ENCODE measurements around the gene SGO1.
A peak's percentile ranks its signal among the peaks of the same experiment; 100 is the strongest.

The SGO1 gene

DNA sequence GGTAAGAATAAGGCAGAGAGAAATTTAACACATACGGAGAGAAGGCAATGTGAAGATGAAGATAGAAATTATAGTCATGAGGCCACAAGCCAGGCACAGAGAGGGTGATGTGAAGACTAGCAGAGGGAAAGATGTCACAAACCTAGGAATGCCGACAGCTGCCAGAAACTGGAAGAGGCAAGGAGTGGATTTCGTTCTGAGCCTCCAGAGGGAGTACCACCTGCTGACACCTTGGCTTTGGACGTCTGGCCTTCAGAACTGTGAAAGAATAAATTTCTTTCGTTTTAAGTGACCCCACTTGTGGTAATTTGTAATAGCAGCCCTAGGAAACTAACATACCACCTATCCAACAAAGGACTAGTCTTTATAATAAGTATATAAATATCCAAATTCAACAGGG lies 5.0 kb upstream of the SGO1 start:
- H3K27ac Mint-ChIP-seq, result no peak overlapping the region
- no peaks in the 10 kb centered on the region for H3K36me3 Mint-ChIP-seq
- CTCF ChIA-PET, result no interaction called here
- DNase-seq, result no peak
- no peak overlapping the region for H3K4me3 Mint-ChIP-seq
- peaks cover 9% of the 10 kb centered on the region for H3K4me1 Mint-ChIP-seq
- peaks cover 4% of the 10 kb centered on the region for H3K27me3 Mint-ChIP-seq
- no peaks in the 10 kb centered on the region for H3K9me3 Mint-ChIP-seq

DNA sequence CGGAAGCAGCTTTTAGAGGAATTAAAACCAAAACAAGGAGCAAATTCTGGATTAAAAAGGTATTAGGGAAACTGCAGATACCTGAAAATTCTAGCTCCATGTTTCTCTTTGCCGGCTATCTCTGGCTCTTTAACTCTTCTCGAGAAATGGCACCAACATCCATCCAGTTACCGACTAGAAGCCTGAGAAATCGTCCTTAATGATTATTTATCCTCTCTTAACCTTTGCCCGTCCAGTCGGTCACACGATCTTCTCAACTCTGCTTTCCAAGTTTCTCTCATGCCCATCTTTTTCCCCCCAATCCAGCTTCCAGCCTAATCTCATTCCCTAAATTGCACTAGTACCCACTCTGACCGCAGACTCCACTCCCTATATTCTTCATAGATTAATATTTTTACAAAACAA lies 596 bp upstream of the SGO1 start:
- Mint-ChIP-seq H3K36me3 (peaks cover 15% of the 10 kb centered on the region), H3K4me3 (no peak overlapping the region)
- CTCF ChIA-PET, result interaction anchor here (1.0 kb wide), 1 partner anchor 145 kb away, joined by 6 read pairs; no protein-coding TSS in a partner anchor

DNA sequence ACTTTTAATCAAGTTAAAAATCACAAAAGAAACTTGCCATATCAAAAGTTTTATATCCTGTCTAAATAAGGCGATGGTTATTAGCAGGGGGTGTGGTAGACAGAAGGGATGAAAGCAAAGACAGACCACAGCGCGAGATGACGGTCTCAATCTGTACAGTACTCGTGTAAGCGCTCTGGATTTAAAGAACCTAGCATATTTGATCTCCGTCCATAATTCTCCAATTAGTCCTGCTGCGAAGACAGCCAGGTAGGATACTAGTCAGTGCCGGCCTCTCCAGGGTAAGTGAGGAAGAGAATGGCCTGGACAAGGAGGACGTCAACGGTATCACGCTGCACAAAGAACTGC lies 701 bp downstream of the SGO1 start:
- CTCF ChIA-PET, result no interaction called here
- no peaks in the 10 kb centered on the region for H3K27me3 Mint-ChIP-seq
- H3K36me3 Mint-ChIP-seq, result peaks cover 23% of the 10 kb centered on the region
- no peak overlapping the region for H3K4me3 Mint-ChIP-seq
- no peaks in the 10 kb centered on the region for H3K9me3 Mint-ChIP-seq
- peak; percentile 40 for DNase-seq
- no peak overlapping the region for H3K27ac Mint-ChIP-seq
- peaks cover 27% of the 10 kb centered on the region for H3K4me1 Mint-ChIP-seq

More for the DNA sequence above, 596 bp upstream of the SGO1 start:
- no peak for DNase-seq
- H3K27me3 Mint-ChIP-seq, result no peaks in the 10 kb centered on the region
- H3K9me3 Mint-ChIP-seq, result no peaks in the 10 kb centered on the region
- no peak overlapping the region for H3K27ac Mint-ChIP-seq
- peaks cover 25% of the 10 kb centered on the region for H3K4me1 Mint-ChIP-seq

DNA sequence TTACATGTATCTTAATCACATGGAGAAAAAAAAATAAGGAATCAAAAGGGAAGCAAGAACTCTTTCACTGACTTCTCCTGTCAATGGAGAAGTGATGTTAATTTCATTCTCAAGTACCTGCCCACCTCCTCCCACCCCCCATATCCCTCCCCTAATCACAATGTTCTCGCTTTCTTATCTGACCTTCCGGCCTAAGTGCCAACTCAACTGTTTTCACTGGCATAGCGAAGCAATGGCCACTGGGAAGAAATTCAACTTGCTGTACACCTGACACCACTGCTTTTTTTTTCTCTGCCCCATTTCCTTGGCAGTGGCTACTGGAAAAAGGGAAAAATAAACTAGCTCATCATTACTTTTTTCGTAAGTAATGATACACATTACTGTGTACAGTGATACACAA lies 3.8 kb downstream of the SGO1 start:
- DNase-seq, result no peak
- Mint-ChIP-seq H3K4me3 (no peak overlapping the region), H3K9me3 (no peaks in the 10 kb centered on the region), H3K27me3 (no peaks in the 10 kb centered on the region), H3K27ac (no peak overlapping the region), H3K36me3 (peaks cover 49% of the 10 kb centered on the region), H3K4me1 (peaks cover 29% of the 10 kb centered on the region)
- CTCF ChIA-PET, result no interaction called here

DNA sequence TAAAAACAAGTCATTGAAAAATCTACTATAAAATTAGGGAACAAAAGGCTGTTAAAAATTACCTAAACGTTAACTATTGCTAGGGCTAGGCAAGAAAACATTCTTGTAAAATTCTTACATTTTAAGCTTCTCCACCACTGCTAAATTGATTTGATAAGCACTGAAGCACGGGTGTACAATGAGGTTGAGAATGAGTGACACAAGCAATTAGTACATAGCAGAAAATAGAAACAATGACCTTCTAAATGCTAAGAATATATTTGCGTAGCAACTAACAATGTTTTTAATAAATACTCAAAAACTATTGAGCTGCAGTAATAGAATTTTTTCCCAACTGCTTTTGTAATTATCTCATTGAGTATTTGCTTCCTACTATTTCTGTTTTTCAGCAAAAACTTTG lies 4.7 kb downstream of the SGO1 start:
- no peak overlapping the region for H3K4me3 Mint-ChIP-seq
- CTCF ChIA-PET, result no interaction called here
- no peak for DNase-seq
- H3K27ac Mint-ChIP-seq, result no peak overlapping the region
- peaks cover 49% of the 10 kb centered on the region for H3K36me3 Mint-ChIP-seq
- no peaks in the 10 kb centered on the region for H3K27me3 Mint-ChIP-seq
- no peaks in the 10 kb centered on the region for H3K9me3 Mint-ChIP-seq
- H3K4me1 Mint-ChIP-seq, result peaks cover 29% of the 10 kb centered on the region

DNA sequence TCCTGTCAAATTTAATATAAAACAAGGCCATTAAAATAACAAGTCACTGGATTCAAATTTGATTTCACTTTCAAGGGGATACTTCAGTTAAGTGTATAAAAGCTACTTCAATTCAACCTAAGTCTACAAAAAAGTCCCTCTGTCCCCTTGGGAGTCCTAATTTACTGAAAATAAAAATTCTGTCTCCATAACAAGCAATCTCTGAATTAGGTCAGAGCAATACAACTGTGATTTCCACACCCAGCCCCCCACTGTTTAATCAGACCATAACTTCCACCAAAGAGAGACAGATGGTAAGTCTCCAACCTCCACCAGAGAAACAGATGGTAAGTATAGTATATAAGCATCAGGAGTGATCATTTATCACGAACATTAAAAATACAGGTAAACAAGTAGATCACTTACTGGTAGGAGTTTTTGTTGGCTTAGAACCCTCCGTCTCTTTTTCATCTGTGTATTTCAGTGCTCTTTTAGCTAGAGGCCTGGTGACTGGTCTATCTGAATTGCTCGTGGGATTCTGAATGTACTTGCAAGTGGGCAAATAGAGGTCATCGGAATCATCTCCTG lies 12.1 kb downstream of the SGO1 start:
- Mint-ChIP-seq H3K36me3 (peaks cover 53% of the 10 kb centered on the region), H3K27ac (no peak overlapping the region), H3K27me3 (no peaks in the 10 kb centered on the region), H3K4me3 (no peak overlapping the region), H3K4me1 (peaks cover 7% of the 10 kb centered on the region), H3K9me3 (no peaks in the 10 kb centered on the region)
- CTCF ChIA-PET, result no interaction called here
- no peak for DNase-seq

DNA sequence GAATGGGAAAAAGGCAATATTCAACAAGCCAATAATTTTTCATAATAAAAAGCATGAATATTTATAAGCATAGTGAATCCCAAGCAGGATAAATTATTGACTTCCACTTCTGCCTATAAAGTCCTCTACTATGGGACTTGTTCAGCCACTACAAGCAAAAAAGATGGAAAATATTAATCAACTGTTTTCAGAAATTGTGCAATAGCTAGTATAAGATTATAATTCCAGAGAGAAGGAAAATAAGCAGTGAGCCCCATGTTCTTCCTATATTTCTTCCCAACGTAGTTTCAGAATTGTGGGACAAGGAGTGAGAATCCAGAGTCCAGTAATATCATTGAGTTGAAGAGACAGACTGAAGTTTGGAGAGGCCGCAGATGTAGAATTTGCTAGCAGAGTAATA lies 24.3 kb downstream of the SGO1 start:
- peaks cover 63% of the 10 kb centered on the region for H3K36me3 Mint-ChIP-seq
- H3K4me3 Mint-ChIP-seq, result no peak overlapping the region
- peaks cover 23% of the 10 kb centered on the region for H3K4me1 Mint-ChIP-seq
- DNase-seq, result no peak
- no peak overlapping the region for H3K27ac Mint-ChIP-seq
- no peaks in the 10 kb centered on the region for H3K27me3 Mint-ChIP-seq
- H3K9me3 Mint-ChIP-seq, result no peaks in the 10 kb centered on the region
- CTCF ChIA-PET, result interaction anchor here (1.4 kb wide), 1 partner anchor 275 kb away, joined by 3 read pairs; no protein-coding TSS in a partner anchor

DNA sequence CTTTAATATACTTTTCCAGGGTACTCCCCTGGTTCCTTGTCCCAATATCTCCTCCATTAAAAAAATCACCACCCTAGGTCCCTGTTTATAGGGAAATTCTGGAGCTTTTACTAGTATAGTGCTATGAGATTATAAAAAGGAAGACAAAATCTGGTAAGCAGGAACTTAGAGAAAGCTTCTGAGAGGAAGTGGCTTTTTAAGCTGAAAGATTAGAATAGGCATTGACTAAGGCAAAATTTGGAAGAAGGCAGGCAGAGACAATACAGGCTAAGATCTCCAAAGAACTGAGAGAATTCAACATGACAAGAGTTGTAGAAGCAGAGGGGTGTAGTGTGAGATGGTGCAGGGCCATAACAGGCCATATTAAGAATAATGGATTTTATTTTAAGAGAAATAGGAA lies 25.8 kb downstream of the SGO1 start:
- no peaks in the 10 kb centered on the region for H3K9me3 Mint-ChIP-seq

DNA sequence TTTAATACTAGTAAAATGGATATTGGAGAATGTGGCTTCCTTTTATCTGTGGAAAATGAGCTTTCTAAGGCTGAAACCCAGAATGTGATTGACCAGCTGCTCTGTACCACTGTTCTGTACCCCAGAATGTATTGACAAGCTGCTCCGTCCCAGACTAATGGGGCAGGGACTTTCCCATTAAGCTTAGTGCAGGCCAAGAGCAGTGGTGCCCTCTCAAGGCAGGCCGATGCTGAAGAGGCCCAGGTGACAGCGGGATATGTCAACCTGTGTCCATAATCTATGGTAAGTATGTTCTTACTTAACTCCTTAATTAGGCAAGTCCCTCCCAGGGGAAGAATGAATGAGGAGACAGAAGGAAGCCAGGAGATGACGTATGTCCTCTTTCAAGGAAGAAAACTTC lies 31.1 kb downstream of the SGO1 start:
- no peaks in the 10 kb centered on the region for H3K9me3 Mint-ChIP-seq
- CTCF ChIA-PET, result interaction anchor here (0.6 kb wide), 1 partner anchor 43 kb away, joined by 3 read pairs; no protein-coding TSS in a partner anchor
- peaks cover 11% of the 10 kb centered on the region for H3K4me1 Mint-ChIP-seq
- no peak for DNase-seq
- H3K36me3 Mint-ChIP-seq, result peaks cover 61% of the 10 kb centered on the region
- H3K27ac Mint-ChIP-seq, result no peak overlapping the region
- H3K27me3 Mint-ChIP-seq, result no peaks in the 10 kb centered on the region
- H3K4me3 Mint-ChIP-seq, result no peak overlapping the region

More for the DNA sequence above, 25.8 kb downstream of the SGO1 start:
- H3K36me3 Mint-ChIP-seq, result peaks cover 62% of the 10 kb centered on the region
- no peak for DNase-seq
- peaks cover 19% of the 10 kb centered on the region for H3K4me1 Mint-ChIP-seq
- no peaks in the 10 kb centered on the region for H3K27me3 Mint-ChIP-seq
- H3K27ac Mint-ChIP-seq, result peak overlapping the region; percentile 43
- no peak overlapping the region for H3K4me3 Mint-ChIP-seq
- CTCF ChIA-PET, result no interaction called here

DNA sequence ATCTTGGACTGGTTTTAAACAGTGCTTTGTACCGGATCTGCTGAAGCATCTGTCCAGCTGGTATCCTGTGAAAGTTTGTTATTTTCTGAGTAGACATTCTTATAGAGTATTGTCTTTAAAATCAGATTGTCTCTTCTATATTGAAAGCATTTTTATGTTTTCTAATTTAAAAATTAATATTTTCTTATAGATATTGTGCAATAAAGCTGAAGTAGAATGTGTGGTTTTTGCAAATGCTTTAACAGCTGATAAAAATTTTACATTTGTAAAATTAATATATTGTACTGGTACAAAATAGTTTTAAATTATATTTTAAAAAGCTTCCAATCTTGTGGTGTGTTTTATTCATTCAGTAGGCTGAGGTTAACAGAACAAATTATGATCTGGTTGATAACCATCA lies 31.9 kb downstream of the SGO1 start:
- DNase-seq, result no peak
- H3K27ac Mint-ChIP-seq, result no peak overlapping the region
- H3K4me3 Mint-ChIP-seq, result no peak overlapping the region
- no peaks in the 10 kb centered on the region for H3K9me3 Mint-ChIP-seq
- H3K4me1 Mint-ChIP-seq, result peaks cover 6% of the 10 kb centered on the region
- H3K36me3 Mint-ChIP-seq, result peaks cover 62% of the 10 kb centered on the region
- no peaks in the 10 kb centered on the region for H3K27me3 Mint-ChIP-seq
- CTCF ChIA-PET, result no interaction called here

DNA sequence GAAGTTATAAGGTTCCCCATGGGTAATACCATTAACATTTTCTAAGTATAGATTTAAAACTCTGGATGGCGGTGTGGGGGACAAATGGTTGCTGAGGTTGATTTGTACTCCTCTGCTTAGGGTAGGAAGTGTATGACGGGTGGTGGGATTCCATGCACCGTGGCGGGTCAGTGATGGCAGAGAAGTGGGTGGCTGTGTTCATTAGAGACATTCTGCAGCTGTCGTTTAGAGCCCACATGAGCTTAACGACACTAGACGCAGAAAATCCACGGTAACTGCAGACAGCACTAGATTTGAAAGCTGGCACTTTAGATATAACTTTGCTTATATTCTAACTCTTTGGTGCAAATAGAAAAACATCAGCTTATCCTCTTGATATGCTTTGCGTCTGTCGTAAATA lies 37.5 kb downstream of the SGO1 start:
- Mint-ChIP-seq H3K27me3 (no peaks in the 10 kb centered on the region), H3K36me3 (peaks cover 67% of the 10 kb centered on the region), H3K9me3 (no peaks in the 10 kb centered on the region), H3K27ac (no peak overlapping the region), H3K4me1 (peaks cover 6% of the 10 kb centered on the region), H3K4me3 (no peak overlapping the region)
- CTCF ChIA-PET, result no interaction called here
- no peak for DNase-seq

DNA sequence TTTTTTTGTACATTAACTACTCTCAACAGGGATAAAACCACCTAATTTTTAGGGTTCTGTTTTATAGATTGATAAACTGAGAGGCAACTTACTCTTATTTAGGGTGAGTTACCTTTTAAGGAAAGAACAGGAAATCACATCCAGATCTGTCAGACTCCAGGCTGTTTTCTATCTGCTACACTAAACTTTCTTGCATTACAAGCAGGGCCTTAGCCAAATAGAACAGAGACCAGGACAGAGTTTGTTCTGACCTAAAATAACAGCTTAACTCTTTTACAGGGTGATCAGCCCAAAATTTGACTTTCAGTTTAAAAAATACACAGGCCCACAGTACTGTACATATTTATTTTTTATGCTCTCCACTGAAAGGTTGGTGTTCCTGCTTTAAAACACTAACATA lies 38.6 kb downstream of the SGO1 start:
- no peak for DNase-seq
- Mint-ChIP-seq H3K36me3 (peaks cover 74% of the 10 kb centered on the region), H3K9me3 (peaks cover 2% of the 10 kb centered on the region), H3K4me3 (no peak overlapping the region), H3K4me1 (peaks cover 6% of the 10 kb centered on the region), H3K27ac (no peak overlapping the region), H3K27me3 (no peaks in the 10 kb centered on the region)
- CTCF ChIA-PET, result no interaction called here

DNA sequence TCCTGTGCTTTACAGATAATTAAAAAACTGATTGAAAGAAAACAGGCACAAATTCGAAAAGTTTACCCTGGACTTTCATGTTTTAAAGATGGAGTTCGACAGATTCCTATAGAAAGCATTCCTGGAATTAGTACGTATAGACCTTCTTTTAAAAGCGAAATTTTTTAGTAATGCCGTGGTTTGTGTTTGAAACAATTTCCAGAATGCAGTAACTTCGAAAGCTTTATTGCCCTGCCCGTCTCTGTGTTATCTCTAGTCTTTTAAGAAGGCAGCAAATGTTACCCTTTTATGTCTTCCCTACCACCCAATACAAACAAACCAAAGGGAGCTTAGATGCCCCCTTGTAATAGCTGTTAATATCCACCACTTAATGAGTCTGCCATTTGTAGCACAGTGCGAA lies 39.7 kb downstream of the SGO1 start:
- DNase-seq, result no peak
- Mint-ChIP-seq H3K36me3 (peaks cover 77% of the 10 kb centered on the region), H3K9me3 (peaks cover 2% of the 10 kb centered on the region), H3K27ac (no peak overlapping the region), H3K4me3 (no peak overlapping the region), H3K4me1 (peaks cover 2% of the 10 kb centered on the region), H3K27me3 (no peaks in the 10 kb centered on the region)
- CTCF ChIA-PET, result no interaction called here

DNA sequence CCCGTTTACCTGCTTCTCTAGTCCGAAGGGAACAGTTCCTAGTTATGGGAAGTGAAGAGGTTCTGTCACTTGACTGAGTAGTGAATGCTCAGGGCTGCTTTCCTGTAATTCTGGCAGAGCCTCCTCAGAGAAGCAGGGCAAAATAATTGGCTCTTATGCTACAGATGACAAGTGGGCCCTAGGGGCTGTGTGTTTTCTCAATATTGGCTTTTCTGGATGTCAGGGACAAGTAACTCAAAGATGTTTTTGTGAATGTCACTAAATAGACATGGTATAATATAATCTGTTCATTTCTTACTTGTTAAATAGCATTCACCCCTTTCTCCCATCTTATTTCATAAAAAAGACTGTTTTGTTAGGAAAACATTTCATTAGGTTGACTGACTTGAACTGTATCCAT lies 40.1 kb downstream of the SGO1 start:
- peaks cover under 1% of the 10 kb centered on the region for H3K4me1 Mint-ChIP-seq
- CTCF ChIA-PET, result no interaction called here
- no peak for DNase-seq
- H3K27ac Mint-ChIP-seq, result no peak overlapping the region
- peaks cover 2% of the 10 kb centered on the region for H3K9me3 Mint-ChIP-seq
- H3K27me3 Mint-ChIP-seq, result no peaks in the 10 kb centered on the region
- H3K36me3 Mint-ChIP-seq, result peaks cover 75% of the 10 kb centered on the region
- H3K4me3 Mint-ChIP-seq, result no peak overlapping the region

DNA sequence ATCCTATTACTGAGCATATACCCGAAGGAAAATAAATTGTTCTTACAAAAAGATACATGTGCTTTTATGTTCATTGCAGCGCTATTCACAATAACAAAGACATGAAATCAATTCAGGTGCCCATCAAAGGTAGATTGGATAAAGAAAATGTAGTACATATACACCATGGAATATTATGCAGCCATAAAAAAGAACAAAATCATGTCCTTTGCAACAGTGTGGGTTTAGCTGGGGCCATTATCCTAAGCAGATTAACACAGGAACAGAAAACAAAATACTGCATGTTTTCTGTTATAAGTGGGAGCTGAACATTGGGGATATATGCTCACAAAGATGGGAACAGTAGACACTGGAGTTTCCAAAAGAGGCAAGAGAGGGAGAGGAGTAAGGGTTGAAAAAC lies 42.5 kb downstream of the SGO1 start:
- Mint-ChIP-seq H3K4me1 (no peaks in the 10 kb centered on the region), H3K9me3 (peaks cover 2% of the 10 kb centered on the region), H3K4me3 (no peak overlapping the region), H3K36me3 (peaks cover 69% of the 10 kb centered on the region), H3K27ac (no peak overlapping the region), H3K27me3 (no peaks in the 10 kb centered on the region)
- DNase-seq, result no peak
- CTCF ChIA-PET, result no interaction called here

DNA sequence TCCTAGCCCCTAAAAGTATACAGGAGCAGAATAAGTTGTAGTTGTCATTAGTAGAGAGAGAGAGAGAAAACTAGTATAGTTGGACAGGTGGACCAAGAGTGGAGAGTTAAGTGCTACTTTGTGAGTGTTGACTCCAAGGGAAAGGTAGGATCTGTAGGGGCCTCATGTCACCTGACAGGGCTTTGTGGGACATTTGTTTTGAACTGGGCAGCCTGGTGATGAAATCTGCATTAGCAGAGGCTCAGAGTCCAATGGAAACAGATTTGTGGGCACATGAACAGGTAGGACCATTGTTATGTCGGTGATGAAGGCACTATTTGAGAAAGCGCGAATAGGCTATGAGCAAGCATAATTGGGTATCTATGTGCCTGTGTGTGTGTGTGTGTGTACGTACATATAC lies 43.5 kb downstream of the SGO1 start:
- CTCF ChIA-PET, result no interaction called here
- Mint-ChIP-seq H3K9me3 (peaks cover 2% of the 10 kb centered on the region), H3K27ac (no peak overlapping the region), H3K4me1 (no peaks in the 10 kb centered on the region), H3K27me3 (no peaks in the 10 kb centered on the region), H3K36me3 (peaks cover 63% of the 10 kb centered on the region), H3K4me3 (no peak overlapping the region)
- no peak for DNase-seq
